Hindlimb muscle (tissue), 1 donor: ENCODE data around the gene ADGRL2. TPM values are rescaled to one million over a fixed set of nuclear protein-coding genes. Genes with fewer than 3 reads are reported as not detected.

Experiments used
- DNase-seq: peaks from one replicate; pipeline ENCODE4 v3.0.0-alpha.2; 2013
- polyA plus RNA-seq: library from polyadenylated mRNA; unstranded; fragments of 120-200 nt; gene quantifications from one replicate; pipeline ENCODE4 v1.2.1, GENCODE V29; 2013; ENCODE audit not compliant: insufficient read length

ADGRL2 gene
- polyA plus RNA-seq, 1 donor, result 75.7 TPM

- no peak for DNase-seq
Observed at GRCh38 chr1:82000221-82000620, 199.5 kb downstream of the ADGRL2 start.

GRCh38 chr1:82001345-82001744, 200.6 kb downstream of the ADGRL2 start:
- no peak for DNase-seq

- DNase-seq, result no peak
Observed at GRCh38 chr1:82007804-82008203, 207.1 kb downstream of the ADGRL2 start.

- DNase-seq, result no peak
Observed at GRCh38 chr1:82013702-82014101, 213.0 kb downstream of the ADGRL2 start.

GRCh38 chr1:82015444-82015843, 214.7 kb downstream of the ADGRL2 start:
- DNase-seq, result no peak

- no peak for DNase-seq
Observed at GRCh38 chr1:82018319-82018718, 217.6 kb downstream of the ADGRL2 start.

- no peak for DNase-seq
Observed at GRCh38 chr1:82019508-82019907, 218.8 kb downstream of the ADGRL2 start.

- no peak for DNase-seq
Observed at GRCh38 chr1:82030830-82031229, 230.1 kb downstream of the ADGRL2 start.

GRCh38 chr1:82032068-82032467, 231.3 kb downstream of the ADGRL2 start:
- no peak for DNase-seq

GRCh38 chr1:82034812-82035211, 234.1 kb downstream of the ADGRL2 start:
- no peak for DNase-seq
